HG03432 (cell line): ENCODE data around the gene RGS14.

Source experiments
- ATAC-seq: cut with Tn5 transposase; IDR thresholded peaks from one replicate; pipeline ENCODE4 v1.9.1; 2021; ENCODE audit warnings: mild to moderate bottlenecking, moderate library complexity; ENCODE audit not compliant: unreplicated experiment

RGS14 gene, protein sequence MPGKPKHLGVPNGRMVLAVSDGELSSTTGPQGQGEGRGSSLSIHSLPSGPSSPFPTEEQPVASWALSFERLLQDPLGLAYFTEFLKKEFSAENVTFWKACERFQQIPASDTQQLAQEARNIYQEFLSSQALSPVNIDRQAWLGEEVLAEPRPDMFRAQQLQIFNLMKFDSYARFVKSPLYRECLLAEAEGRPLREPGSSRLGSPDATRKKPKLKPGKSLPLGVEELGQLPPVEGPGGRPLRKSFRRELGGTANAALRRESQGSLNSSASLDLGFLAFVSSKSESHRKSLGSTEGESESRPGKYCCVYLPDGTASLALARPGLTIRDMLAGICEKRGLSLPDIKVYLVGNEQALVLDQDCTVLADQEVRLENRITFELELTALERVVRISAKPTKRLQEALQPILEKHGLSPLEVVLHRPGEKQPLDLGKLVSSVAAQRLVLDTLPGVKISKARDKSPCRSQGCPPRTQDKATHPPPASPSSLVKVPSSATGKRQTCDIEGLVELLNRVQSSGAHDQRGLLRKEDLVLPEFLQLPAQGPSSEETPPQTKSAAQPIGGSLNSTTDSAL

DNA sequence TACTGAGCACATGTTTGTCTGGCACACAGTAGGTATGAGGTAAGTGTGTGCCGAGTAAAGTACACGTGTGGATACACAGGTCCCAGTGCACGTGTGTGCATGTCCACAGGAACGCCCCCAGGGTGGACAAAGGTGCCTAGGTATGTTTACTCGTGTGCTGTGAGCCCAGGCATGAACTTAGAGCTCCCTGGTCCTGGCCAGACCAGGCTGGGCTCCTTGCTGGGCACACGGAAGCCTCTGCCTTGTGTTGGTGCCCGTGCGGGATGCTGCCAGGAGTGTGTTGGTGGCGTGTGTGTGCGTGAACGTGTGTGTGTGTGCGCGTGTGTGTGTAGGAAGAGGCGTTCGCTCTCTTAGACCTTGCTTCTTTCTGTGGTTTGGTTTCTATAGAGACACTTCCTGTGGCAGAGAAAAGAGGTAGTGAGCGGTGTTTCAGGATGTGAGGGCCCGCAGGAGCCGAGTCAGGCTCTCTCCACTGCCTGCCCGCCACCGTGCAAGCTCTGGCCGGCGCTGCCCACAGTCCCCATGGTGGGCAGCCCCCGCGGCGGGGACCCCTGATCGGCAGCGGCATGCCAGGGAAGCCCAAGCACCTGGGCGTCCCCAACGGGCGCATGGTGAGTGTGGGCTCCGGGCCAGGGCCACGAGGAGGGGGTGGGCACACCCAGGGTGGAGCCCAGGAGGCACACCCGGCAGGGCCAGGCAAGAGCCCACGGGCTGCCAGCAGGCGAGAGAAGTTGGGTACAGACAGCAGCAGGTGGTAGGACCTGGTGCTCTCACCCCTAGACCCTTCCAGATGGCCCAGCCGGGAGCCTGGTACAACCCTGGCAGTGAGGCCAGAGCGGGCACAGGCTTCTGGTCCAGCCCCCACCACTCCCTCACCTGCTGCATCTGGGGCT, at the start of gene RGS14:
Gene RGS14, plus strand, starts transcription at position 466 of the 893 bp plus-strand sequence. Its CDS starts 101 bp downstream, at position 567.
- peak; percentile 90 for ATAC-seq

DNA sequence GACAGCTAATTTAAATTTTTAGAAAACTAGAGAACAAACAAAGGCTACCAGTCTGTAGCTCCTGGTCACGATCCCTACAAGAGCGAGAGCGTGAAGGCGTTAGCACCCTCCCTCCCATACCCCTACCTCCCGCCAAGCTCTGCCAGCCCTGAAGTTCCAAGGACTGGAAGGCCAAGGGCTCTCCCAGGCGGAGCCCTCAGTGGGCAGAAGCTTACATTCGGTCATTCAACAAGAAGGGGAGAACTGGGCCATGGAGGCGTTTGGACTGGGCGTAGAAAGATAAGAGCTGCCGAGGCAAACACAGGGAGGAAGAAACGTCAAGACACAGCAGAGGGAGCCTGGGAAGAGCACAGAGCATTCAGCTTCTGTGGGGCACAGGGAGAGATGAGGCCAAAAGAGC, 49.0 kb upstream of the RGS14 start:
- no peak for ATAC-seq

DNA sequence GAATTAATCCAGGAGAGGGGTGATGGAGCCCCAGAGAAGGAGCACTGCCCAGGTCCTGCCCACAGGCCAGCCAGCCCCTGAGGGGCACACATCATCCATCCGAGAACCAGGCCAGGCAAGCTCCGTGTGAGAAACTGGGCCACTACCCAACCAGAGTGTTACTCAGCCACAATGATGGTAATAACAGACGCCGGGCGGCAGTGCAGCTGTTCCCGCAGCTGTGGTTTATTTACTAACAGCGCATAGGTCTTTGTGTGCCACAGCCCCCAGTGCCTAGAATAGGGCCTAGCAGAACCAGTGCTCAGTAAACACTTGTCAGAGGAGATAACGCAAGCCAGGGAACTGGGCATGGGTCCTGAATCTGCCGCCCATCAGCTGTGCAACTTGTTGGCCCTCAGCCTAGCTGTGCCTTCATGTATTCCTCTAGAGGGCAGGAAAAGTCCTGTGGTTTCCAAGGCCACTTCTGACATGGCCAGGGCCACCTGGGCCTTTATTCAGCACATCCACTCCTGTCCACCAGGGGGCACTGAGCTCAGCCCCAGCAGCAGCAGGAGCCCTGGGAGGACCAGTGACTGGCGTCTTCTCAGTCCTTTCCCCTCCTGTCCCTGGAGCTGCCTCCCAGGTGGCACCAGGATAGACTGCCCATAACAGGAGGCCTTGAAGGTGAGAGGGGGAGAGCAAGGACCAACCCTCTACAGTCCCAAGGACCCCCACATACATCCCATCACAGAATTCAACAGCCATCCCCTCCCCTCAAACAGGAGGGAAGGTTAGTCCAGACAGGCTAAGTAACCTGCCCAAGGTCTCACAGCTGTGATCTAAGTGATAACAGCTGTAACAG, 48.2 kb upstream of the RGS14 start:
- ATAC-seq, result no peak

DNA sequence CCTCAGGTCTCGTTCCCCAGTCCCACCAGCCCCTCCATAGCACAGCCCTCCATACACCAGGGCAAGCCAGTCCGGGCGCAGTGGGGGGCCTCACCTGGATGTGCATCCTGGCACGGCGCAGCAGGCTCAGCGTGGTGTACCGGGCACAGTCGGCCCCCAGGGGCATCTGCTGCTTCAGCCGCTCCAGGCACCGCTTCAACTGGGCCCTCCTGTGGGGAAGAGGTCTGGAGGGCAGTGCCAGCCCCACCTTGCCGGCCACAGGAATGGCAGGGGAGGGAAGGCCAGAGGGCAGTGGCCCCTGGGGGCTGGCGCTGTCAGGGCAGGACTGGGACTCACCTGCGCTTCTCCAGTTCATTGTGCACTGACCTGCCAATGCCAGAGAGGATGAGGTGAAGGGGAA, 47.4 kb upstream of the RGS14 start:
- ATAC-seq, result no peak

DNA sequence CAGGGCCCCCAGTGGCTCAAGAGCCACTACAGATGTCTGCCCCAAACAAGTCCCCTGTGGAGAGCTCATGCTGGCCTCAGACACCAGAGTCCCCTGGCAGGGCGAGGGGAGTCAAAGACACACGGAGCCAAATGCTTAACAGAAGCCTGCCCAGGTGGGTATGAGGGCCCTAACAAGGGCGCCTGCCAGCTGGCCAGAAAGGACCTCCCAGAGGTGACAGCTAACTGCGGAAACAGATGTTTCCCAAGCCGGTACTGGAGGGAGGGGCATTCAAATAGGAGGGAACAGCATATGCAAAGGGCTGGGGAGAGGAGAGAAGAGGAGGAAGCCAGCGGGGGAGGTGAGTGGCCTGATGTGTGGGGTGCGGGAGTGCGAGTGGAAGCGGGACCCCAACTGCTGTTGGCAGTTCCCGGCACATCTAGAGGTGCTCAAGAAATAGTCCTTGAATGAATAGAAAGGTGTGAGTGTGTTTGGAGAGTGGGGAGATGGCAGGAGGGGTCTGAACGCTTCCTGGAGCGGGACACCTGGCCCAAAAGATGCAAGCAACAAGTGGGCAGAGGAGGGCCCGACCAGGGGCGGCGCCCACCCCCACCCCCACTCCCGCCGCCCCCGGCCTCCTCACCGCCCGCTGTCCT, 46.9 kb upstream of the RGS14 start:
- no peak for ATAC-seq

DNA sequence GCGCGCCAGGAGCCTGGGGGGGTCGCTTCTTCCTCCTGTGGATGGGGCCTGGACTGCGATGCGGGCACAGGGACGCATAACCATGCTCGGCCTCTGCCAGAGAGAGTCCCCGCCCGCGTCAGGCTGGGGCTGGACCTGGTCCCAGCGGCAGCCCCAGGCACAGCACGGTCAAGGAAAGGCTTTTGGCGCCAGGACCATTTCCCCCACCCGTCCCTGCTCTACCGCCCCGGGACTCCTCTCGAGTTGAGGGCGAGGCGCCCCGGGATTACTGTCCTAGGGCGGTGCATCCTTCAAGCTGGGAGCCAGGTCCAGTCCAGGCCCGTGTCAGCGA, 46.4 kb upstream of the RGS14 start:
- no peak for ATAC-seq

DNA sequence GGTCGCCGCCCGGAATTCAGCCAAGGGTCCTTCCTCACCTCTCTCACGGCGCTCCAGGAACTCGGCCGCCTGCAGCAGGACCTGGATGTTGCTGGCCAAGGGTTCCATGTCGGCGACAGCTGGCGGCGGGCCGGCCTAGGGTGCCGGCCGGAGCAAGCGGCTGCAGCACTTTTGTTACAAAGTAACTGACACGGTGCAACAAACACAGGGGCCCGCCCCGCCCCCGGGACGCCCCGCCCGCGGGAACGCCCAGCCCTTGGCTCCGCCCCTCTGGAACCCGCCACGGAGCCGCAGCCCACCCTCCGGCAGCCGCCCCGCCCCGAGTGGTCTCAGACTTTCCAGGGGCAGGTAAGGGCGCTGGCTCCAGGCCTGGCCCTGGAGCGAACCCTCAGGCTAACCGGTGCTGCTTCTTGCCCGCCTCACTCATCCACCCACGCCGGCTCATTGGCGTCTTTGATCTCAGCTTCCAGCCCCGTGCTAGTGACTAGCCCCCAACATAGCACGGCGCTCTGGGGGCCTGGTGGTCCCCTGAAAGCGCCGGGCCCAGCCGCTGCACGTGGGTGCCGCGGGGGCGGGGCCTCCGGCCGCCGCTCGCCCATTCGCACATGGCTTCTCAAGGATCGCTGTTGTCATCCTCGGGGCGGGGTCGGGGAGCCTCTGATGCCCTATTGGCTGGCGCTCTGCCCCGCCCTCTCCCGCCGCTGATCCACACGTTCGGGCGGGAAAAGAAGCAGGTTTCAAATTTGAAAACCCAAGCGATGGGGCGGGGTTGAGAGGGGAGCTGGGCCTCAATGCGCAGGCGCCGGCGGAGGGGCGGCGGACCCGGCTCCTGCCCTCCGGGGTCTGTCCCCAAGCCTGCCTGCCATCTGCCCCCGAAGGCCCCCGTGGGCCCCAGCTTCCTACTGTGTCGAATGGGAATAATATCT, 45.7 kb upstream of the RGS14 start, which contains the start of gene MXD3:
Gene MXD3, minus strand, starts transcription at position 176 of the 926 bp plus-strand sequence. Its CDS starts 68 bp downstream, at position 108.
- ATAC-seq, result peak; percentile 80

DNA sequence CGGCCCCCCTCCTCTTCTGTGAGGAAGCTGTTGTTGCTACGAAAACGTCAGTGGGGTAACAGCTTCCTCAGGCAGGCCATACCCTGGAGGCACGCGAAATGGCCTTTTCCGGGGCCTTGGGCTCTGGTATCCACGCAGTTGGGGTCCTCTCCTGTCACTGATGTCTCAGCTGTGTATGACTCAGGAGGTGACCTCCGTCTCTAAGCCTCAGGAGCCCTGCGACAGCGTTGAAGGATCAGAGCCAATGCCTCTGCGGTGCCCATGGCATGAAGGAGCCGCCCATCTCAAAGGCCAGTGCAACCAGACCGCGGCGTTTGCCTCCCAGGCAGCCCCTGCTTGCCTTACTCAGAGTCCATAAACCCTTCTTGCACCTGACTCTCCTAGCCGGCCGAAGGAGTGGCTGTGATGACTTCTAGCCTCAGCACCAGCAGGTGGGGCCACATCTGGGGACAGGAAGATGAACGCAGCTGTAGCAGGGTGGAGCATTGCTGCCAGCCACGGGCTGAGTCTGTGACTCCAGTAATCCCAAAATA, 45.0 kb upstream of the RGS14 start:
- peak; percentile 20 for ATAC-seq

DNA sequence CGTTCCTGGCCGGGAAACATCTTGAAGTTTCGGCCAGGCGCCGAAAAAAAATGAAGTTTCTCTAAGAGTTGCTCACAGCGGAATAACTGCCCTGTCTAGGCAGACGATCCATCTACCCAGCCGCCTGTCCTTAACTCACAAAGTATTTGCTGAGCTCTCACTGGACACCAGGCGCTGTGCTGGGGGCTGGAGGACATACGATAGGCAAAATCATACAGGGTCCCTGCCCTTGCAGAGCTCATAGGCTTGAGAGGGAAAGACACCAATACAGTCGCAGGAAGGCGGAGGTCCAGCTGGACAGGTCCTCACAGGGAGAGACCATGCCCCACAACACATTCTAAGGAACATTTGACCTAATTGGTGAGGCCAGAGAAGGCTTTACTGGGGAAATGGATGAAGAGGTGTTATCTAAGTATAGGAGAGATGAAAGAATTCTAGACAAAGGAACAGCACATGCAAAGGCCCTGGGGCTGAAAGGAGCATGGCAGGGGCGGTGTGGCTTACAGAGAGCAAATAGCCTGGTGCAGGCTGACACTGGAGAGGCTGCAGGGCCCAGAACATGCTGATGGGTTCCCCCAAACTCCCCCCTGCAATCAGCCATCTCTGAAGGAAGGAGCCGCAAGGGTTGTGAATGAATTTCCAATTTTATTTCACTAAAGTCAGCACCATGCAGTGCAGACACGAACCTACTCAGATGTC, 44.0 kb upstream of the RGS14 start:
- no peak for ATAC-seq

DNA sequence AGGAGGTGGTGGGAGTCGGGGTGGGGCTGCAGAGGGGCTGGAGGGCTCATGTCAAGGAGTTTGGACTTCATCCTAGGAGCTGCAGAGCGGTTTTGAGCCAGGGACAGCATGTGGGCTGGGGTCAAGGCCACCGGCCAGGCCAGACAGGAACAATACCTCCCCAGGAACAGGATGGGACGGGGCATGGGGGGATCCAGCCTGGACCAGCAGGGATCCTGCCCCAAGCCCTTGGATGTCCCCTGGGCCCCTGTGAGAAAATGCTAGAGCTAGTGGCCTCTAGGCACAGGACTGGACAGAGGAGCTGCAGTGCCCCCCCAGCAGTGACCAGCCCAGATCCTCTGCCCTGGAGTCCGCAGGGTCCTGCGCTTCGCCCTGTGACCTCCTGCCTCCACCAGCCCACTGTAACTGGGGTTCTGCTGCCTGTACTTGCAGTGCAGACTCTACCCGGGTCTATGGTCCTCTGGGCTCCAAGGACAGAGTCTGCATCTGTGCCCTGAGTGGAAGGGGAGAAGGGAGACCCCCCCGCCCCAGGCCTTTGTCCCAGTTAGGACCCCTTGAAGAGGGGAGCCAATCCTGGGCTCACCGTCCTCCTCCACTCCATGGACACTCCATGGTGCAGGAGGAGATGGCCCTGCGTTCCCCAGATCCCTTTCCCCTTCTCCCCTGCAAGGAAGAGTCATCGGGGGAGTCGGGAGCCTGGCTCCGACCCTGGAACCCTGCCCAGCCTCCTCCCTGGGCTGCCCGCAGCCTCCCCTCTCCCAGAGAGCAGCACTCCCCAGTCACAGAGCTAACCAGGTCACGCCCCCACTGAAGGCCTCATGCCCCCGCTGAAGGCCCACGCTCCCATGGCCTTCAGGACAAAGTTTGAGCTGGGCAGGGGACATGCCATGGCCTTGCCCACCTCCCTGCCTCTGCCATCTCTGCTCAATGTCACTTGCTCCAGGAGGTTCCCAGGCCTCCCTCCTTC, 43.1 kb upstream of the RGS14 start:
- no peak for ATAC-seq

DNA sequence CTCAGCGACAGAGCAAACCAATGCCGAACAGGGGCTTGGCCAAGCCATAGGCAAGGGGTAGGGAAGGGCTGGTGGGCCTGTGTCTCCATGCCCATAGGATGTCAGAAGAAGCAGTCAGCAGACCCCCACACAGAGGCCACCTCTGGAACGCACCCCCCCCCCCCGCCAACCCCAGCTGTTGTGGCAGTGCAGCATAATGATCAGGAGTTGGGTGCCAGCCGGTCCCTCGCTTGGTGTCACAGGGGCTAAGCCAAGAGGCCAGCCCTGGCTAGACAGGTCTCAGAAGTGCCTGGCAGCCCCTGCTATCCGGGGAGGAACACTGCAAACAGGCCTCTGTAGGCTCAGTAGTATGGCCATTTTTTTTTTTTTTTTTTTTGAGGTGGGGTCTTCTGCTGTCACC, 42.3 kb upstream of the RGS14 start:
- no peak for ATAC-seq

DNA sequence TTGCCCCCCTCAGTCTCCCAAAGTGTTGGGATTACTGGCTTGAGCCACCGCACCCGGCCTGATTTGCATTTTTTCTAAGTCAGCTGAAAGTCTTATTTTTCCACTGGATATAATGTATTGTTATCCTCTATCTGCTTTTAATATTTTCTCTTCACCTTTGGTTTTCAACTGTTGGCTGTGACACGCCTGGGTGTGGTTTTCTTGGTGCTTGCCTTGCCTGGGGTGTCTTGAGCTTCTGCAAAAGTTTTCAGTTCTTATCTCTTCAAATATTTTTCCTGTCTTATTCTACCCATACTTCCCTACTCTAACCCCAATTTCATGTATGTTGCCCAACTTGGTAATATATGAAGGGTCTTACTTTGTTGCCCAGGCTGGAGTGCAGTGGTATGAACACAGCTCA, 41.7 kb upstream of the RGS14 start:
- ATAC-seq, result no peak

DNA sequence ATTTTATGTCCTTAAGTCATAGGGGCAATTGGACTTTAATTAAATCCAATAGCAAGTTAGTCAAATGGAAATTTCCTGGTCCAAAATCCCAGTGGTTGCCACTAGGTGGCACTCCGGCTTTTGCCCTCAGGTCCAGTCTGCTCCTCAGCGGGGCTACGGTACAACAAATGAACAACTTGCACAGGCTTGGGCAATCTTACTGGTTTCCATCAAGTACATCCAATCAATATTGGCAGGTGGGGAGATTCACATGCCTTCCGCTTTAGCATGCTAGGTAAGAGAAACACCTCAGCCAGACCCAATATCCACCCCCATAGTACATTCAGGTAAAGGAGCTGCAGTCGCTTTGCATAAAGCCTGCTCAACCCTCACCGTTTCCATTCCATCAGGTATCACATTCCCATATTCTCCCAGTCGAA, 39.8 kb upstream of the RGS14 start:
- peak; percentile 48 for ATAC-seq

DNA sequence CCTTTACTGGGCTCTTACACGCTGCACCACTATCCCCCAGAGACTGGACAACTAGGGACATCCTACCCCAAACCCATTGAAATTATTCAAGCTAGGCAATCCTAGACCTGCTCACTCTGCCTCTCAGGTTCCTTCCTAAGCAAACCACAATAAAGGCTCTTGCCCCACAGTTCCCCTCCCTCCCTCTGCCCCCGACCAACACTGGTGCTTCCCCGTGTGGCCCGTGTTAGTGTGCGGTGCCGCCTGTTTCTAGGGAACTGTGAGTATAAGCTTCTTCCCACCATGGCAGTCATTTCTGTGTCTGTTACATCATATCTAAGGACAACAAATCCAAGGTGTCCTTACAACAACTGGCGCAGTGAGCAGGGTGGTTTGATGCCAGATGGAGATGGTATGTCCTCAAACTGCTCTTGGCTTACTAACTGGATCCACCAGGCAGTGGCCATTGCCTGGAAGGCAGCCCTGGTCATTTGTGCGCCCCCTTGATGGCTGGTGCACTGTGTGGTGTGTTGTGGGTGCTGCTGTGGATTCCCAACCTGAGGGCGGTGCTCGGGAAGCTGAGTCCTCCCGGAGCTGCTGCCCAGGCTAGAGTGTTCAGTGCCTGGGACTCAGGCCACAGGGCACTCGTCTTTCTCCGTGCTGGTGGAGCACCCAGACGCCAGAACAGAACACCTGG, 37.7 kb upstream of the RGS14 start:
- no peak for ATAC-seq

DNA sequence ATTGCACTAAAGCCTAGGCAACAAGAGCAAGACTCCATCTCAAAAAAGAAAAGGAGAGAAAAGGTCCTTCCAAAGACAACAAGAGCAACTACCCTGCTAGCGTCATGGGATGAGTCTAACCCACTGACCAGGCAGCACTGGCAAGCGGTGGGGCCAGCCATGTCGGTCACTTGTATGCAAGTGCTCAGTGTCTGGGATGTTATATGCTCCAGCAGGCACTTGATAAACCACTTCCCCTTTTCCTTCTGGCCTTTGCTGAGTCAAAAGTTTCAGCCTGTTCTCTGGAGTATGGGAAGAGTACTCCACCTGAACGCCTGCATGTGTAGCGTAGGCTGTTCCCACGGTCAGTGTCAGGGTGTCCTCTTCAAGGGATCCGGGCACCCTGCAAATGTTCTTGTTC, 36.8 kb upstream of the RGS14 start:
- no peak for ATAC-seq

DNA sequence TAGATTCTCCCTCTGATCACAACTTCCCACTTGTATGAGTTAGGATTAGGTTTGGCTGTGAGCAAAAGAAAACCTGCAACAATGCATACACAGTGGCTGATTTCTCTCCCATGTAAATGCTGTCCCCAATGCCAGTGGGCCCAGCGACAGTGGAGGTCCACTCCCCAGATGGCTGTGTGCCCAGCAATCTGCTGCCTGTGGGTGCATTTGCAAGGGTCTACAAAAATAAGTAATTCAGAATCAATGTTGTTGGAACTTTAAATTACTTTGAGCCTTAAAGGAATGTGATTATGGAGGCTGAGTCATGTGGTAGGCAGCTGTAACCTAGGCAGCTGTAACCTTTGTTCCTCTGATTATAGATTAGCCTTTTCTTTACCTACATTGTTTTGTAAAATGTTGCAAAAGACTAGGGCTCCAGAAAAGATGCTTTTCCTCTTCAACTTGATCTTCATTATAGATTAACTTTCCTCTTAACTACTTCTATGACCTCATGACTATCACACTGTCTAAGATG, 31.8 kb upstream of the RGS14 start:
- ATAC-seq, result no peak
